ENCODE data around the gene TTC34.

TTC34 gene

GRCh38 chr1:2587071-2587859 is 214.2 kb downstream of the TTC34 start:
- DNase-seq (ENCODE audit: low read depth), result no peak
- no peak for TF ChIP-seq CTCF (IDR thresholded peaks at IDR 0.05; ENCODE audit: control insufficient read depth, extremely low read depth, insufficient read depth)

DNA sequence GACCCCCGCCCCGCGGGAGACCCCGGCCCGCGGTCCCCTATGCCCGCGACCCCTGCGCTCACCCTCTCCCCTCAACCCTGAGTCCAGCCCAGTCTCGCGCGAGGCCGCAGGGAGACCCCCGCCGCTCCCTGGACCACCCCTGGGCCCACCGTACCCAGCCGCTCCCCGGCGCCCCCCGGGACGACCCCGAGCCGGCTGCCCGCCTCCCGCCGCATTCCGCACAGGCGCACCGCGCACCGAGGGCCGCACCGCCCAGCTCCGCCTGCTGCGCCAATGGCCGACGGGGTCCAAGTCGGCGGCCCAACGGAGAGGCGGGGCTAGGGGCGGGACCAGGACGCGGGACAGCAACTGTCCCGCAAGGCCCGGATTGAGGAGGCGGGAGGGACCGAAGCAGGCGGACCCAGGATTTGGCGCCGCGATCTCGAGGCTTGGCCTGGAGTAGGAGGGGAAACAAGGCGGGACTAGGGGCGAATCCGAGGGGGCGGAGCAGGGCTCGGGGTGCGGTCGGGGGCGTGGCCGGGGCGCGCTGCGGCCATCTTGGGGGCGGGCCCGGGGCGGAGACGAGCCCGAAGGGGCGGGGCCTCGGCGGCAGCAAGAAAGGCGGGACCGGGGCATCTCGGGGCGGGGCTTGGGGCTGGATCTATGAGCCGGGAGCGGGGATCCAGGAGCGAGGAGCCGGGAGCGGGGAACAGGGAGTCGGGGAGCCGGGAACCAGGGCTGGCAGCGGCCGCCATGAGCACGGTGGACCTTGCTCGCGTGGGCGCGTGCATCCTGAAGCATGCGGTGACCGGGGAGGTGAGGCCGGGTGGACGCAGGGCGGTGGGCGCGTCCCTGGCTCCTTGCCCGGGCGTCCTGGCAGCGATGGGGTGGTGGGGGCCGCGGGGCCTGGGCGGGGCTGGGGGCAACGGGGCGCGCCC is 215.1 kb downstream of the TTC34 start, which contains the start of gene PRXL2B:
PRXL2B (plus strand) TSS at position 624 of the 917 bp plus-strand sequence; CDS start at position 733, 109 bp downstream.
- TF ChIP-seq CTCF (IDR thresholded peaks at IDR 0.05; ENCODE audit: control insufficient read depth, extremely low read depth, insufficient read depth), result no peak
- peak within 1 kb of the TSS; percentile 95 for H3K4me3 ChIP-seq (ENCODE audit: low read depth, low read length)

More at GRCh38 chr1:2587071-2587859, 214.2 kb downstream of the TTC34 start:
- H3K4me3 ChIP-seq (ENCODE audit: low read depth, low read length), result peak overlapping the region; percentile 95

More for the DNA sequence above, 215.1 kb downstream of the TTC34 start, which contains the start of gene PRXL2B:
- peak; percentile 95 for DNase-seq (ENCODE audit: low read depth)
